Stimulated activated CD8-positive, alpha-beta memory T cell treated with anti-CD3 and anti-CD28 coated beads, Interleukin-2, amount 100 ng/mL, for 48 hours (primary cell): ENCODE data around the gene CHML.

ENCODE experiments used
- DNase-seq, 2 donors: peaks; one replicate each; pipeline ENCODE4 v3.0.0-alpha.2; 2020; ENCODE audit warnings: low read depth in 2 of 2

The CHML gene

GRCh38 chr1:241617426-241617825, 22.7 kb downstream of the CHML start:
- no peak for DNase-seq

DNA sequence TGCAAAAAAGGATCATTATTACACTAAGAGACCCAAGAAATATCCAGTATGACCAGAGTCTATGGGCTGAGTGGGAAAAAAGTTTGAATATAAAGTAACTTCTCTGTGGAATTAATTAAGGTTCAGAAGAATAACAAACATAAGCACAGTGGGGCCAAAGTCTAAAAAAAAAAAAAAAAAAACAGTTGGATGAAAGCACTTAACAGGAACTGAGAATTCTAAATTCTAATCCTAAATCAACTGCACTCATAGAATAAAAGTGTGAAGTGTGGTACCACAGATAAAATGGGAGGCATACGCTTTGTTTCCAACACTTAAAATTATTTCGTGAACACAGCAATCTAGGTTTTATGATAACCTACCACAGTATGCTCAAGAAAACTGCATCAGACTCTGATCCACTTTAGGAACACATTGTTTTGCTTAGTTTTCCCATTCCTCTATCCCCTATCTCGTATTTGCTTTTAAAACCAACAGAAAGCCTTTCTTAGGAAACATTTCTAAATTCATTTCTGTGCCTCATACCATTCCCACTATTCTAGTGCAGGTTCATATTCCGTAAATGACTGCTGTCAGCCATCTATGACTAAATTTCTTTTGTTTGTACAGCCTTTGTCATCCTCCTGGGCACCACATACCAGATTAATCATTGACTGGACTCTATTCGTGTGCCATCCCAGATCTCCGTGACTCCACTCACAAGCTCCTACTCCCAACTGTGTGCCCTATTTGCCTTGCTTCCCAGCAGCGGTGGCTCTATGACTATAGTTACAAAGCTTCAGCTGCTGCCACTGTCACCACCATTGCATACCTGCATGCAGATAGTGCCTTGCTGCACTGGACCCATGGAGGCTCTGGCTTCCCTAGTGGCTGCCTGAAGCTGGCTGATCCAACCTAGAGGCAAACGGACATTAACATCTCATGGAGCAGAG, 24.9 kb downstream of the CHML start:
- DNase-seq: no peak

GRCh38 chr1:241614572-241614971, 25.6 kb downstream of the CHML start:
- DNase-seq: no peak

GRCh38 chr1:241614144-241614543, 26.0 kb downstream of the CHML start:
- no peak for DNase-seq

DNA sequence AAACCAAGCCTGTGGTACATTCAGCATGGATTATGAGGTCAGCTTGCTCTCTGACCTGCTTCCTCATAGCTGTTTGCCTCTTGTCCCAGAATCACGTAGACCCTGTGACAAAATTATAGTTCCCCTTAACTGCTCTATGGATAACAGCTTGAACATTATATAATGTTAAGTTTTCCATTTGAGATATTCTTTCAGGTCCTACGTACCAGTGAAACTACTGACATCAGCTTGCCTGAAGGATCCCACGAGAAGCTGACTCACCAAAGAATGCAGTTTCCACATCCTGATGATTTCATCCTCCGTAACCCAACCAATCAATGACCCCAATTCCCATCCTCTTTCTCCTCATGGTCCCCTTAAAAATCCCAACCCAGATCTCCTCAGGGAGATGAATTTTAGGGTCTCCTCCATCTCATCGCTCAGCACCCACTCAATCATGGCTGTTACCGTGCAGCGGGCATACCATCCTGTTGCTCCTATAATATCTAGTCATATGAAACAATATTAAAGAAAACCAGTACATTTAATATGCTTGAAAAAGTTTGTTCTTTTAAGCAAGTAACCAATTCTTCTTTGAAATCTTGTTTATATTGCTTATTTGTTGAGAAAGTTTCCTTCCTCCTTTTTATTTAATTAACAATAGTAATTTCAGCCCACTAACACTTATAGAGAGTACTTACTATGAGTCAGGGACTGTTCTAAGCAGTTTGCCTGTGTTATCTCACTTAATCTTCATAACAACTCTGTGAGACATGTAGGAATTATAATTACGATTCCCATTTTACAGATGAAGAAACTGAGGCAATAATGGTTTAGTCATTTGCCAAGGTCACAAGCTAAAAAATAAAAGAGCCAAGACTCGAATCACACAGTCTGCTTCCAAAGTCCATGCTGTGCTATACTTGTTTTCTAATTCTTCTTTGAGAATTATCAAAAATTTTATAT, 27.4 kb downstream of the CHML start:
- no peak for DNase-seq

- no peak for DNase-seq
Measured at GRCh38 chr1:241611736-241612135, 28.4 kb downstream of the CHML start.

GRCh38 chr1:241611063-241611462, 29.1 kb downstream of the CHML start:
- no peak for DNase-seq

GRCh38 chr1:241610056-241610815, 29.9 kb downstream of the CHML start:
- no peak for DNase-seq

- DNase-seq: no peak
Measured at GRCh38 chr1:241608379-241609033, 31.7 kb downstream of the CHML start.

DNA sequence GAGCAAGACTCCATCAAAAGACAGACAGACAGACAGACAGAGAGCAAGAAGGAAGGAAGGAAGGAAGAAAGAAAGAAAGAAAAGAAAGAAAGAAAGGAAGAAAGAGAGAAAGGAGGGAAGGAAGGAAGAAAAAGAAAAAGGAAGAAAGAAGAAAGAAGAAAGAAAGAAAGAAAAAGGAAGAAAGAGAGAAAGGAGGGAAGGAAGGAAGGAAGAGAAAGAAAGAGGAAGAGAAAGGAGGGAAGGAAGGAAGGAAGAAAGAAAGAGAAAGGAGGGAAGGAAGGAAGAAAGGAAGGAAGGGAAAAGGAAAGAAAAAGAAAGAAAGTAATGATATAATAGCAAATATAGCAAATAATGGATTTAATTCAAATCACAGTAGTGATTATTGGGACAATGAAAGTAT, 32.7 kb downstream of the CHML start:
- DNase-seq: no peak

DNA sequence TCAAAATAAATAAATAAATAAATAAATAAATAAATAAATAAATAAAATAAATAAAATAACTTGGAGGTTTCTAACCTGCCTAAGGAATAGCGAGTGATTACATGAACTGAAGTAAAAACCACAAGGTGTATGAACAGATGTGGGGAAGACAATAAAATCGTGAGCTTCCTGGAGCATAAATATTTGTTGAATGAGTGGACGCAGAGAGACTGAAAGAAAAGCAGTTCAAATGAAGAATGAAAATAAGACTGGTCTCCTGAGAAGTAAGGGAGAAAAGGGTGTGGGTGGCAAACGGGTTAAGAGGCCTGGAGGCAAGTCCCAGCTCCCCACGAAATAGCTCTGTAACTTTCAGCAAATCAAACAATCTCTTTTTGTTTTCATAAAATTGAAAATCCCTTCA, 33.6 kb downstream of the CHML start:
- no peak for DNase-seq

DNA sequence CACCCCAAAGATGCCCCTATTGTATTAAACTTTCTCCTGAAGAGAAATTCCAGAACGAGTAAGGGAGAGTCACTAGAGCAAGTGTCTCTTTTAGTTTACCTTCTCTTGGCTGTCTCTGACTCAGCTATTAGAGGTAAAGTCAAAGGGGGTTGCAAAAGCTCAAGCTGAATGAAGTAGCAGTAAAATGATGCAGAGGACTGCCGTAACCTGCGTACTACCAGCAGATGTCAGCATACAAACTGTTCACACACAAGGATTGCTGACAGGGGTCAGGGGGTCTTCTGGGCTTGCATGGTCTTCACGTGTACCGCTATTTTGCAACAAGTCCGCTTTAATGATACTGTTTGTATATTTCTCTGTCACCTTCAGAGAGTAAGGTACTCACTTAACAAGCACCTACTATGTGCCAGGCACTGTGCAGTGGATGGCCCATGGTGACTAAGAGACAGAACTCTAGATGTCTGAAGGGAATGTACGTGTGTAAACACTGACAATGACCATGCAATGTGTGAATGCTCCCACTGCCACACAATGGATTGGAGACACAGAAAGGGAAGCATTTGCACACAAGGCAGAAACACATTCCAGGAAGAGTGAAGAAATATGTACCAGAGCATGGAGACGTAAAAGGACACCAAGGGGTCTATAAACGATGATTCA, 34.9 kb downstream of the CHML start:
- no peak for DNase-seq

GRCh38 chr1:241603731-241604245, 36.4 kb downstream of the CHML start:
- no peak for DNase-seq

DNA sequence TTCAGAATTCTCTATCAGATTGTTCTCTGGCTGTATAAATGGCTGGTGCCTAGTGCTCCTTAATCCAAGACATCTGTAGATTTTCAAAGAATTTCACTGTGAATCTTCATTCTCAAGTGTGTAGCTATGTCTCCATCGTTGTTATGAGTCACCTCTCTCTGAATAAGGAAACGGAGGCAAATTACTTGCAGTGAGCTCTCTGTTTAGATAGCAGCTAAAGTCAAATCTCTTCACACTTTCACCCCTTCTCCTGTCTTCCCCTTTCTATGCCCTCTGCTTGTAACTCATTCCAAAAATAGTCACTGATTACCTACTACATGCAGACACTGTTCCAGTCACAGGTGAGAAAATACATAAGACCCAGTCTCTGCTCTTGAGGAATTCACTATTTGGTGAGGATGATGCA, 39.7 kb downstream of the CHML start:
- DNase-seq: no peak

GRCh38 chr1:241598249-241598648, 41.9 kb downstream of the CHML start:
- no peak for DNase-seq

GRCh38 chr1:241596633-241597032, 43.5 kb downstream of the CHML start:
- no peak for DNase-seq

- no peak for DNase-seq
Measured at GRCh38 chr1:241593186-241593585, 47.0 kb downstream of the CHML start.

GRCh38 chr1:241592273-241592958, 47.8 kb downstream of the CHML start:
- DNase-seq: no peak

- DNase-seq: no peak
Measured at GRCh38 chr1:241591736-241592135, 48.4 kb downstream of the CHML start.

DNA sequence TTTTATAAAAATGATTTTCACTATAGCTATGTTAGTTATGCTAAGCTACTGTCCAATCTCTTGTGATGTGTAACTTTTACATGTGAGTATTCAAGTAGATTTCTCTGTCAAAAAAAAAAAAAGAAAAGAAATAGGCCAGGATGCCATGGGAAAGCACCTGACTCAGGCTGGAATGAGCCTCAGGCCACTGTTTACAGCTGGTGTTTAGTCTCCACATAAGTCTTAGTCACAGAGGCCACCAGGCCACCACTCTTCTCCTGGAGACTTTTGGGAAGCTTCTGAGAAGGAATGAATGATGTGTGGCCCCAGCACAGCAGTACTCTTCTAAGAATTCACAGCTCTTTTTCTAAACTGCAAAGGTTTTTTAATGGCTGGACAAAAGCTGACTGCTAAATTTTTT, 48.9 kb downstream of the CHML start:
- DNase-seq: no peak
